IPS-15b (cell line): Measurements from ENCODE around the gene ASTN2.

Experiments used
- H3K27me3 ChIP-seq: one replicate; pipeline ENCODE4 v1.6.1; 2013; ENCODE audit warnings: low read length; ENCODE audit not compliant: control insufficient read depth, insufficient read depth
- H3K36me3 ChIP-seq: one replicate; pipeline ENCODE4 v1.6.1; 2013; ENCODE audit warnings: low read length; ENCODE audit not compliant: control insufficient read depth, insufficient read depth
- H3K4me1 ChIP-seq: one replicate; pipeline ENCODE4 v1.6.1; 2013; ENCODE audit warnings: mild to moderate bottlenecking, low read length; ENCODE audit not compliant: control insufficient read depth, insufficient read depth
- H3K4me3 ChIP-seq: one replicate; pipeline ENCODE4 v1.5.1; 2013; ENCODE audit warnings: low read depth, low read length
- H3K9ac ChIP-seq: one replicate; pipeline ENCODE4 v1.6.1; 2013; ENCODE audit warnings: low read depth, mild to moderate bottlenecking, low read length
- H3K9me3 ChIP-seq: one replicate; pipeline ENCODE4 v1.6.1; 2013; ENCODE audit warnings: mild to moderate bottlenecking, low read length; ENCODE audit not compliant: control insufficient read depth, insufficient read depth

The ASTN2 gene

GRCh38 chr9:116643691-116644090 is 771.2 kb downstream of the ASTN2 start:
- no peaks in the 10 kb centered on the region for H3K9me3 ChIP-seq
- H3K27me3 ChIP-seq, result no peaks in the 10 kb centered on the region
- no peaks in the 10 kb centered on the region for H3K4me1 ChIP-seq
- no peak overlapping the region for H3K9ac ChIP-seq
- no peaks in the 10 kb centered on the region for H3K36me3 ChIP-seq
- no peak overlapping the region for H3K4me3 ChIP-seq

- Histone ChIP-seq H3K9me3 (no peaks in the 10 kb centered on the region), H3K9ac (no peak overlapping the region), H3K4me1 (no peaks in the 10 kb centered on the region), H3K27me3 (no peaks in the 10 kb centered on the region), H3K4me3 (no peak overlapping the region), H3K36me3 (no peaks in the 10 kb centered on the region)
Measured at GRCh38 chr9:116641292-116642059, 773.4 kb downstream of the ASTN2 start.

GRCh38 chr9:116639251-116639741 is 775.6 kb downstream of the ASTN2 start:
- H3K27me3 ChIP-seq, result no peaks in the 10 kb centered on the region
- H3K4me3 ChIP-seq, result no peak overlapping the region
- H3K36me3 ChIP-seq, result no peaks in the 10 kb centered on the region
- no peaks in the 10 kb centered on the region for H3K4me1 ChIP-seq
- no peak overlapping the region for H3K9ac ChIP-seq
- no peaks in the 10 kb centered on the region for H3K9me3 ChIP-seq

- Histone ChIP-seq H3K4me3 (no peak overlapping the region), H3K36me3 (no peaks in the 10 kb centered on the region), H3K4me1 (no peaks in the 10 kb centered on the region), H3K9ac (no peak overlapping the region), H3K27me3 (no peaks in the 10 kb centered on the region), H3K9me3 (no peaks in the 10 kb centered on the region)
Measured at GRCh38 chr9:116635908-116636307, 778.9 kb downstream of the ASTN2 start.

GRCh38 chr9:116632990-116633838 is 781.6 kb downstream of the ASTN2 start:
- H3K36me3 ChIP-seq, result no peaks in the 10 kb centered on the region
- H3K27me3 ChIP-seq, result no peaks in the 10 kb centered on the region
- H3K9me3 ChIP-seq, result no peaks in the 10 kb centered on the region
- no peaks in the 10 kb centered on the region for H3K4me1 ChIP-seq
- H3K4me3 ChIP-seq, result no peak overlapping the region
- no peak overlapping the region for H3K9ac ChIP-seq

- Histone ChIP-seq H3K9me3 (no peaks in the 10 kb centered on the region), H3K27me3 (no peaks in the 10 kb centered on the region), H3K4me3 (no peak overlapping the region), H3K36me3 (no peaks in the 10 kb centered on the region), H3K9ac (no peak overlapping the region), H3K4me1 (no peaks in the 10 kb centered on the region)
Measured at GRCh38 chr9:116629634-116630033, 785.2 kb downstream of the ASTN2 start.

- Histone ChIP-seq H3K4me1 (peaks cover 8% of the 10 kb centered on the region), H3K36me3 (no peaks in the 10 kb centered on the region), H3K9ac (no peak overlapping the region), H3K4me3 (no peak overlapping the region), H3K27me3 (no peaks in the 10 kb centered on the region), H3K9me3 (no peaks in the 10 kb centered on the region)
Measured at GRCh38 chr9:116628716-116629115, 786.1 kb downstream of the ASTN2 start.

GRCh38 chr9:116627433-116627832 is 787.4 kb downstream of the ASTN2 start:
- H3K36me3 ChIP-seq, result no peaks in the 10 kb centered on the region
- H3K9me3 ChIP-seq, result no peaks in the 10 kb centered on the region
- no peak overlapping the region for H3K4me3 ChIP-seq
- H3K4me1 ChIP-seq, result peaks cover 12% of the 10 kb centered on the region
- H3K27me3 ChIP-seq, result no peaks in the 10 kb centered on the region
- H3K9ac ChIP-seq, result no peak overlapping the region

- no peaks in the 10 kb centered on the region for H3K36me3 ChIP-seq
- no peaks in the 10 kb centered on the region for H3K27me3 ChIP-seq
- no peaks in the 10 kb centered on the region for H3K9me3 ChIP-seq
- H3K9ac ChIP-seq, result no peak overlapping the region
- H3K4me3 ChIP-seq, result no peak overlapping the region
- peaks cover 12% of the 10 kb centered on the region for H3K4me1 ChIP-seq
Measured at GRCh38 chr9:116626762-116627161, 788.1 kb downstream of the ASTN2 start.

GRCh38 chr9:116623715-116624114 is 791.1 kb downstream of the ASTN2 start:
- H3K36me3 ChIP-seq, result no peaks in the 10 kb centered on the region
- peaks cover 12% of the 10 kb centered on the region for H3K4me1 ChIP-seq
- no peaks in the 10 kb centered on the region for H3K27me3 ChIP-seq
- H3K9ac ChIP-seq, result no peak overlapping the region
- no peaks in the 10 kb centered on the region for H3K9me3 ChIP-seq
- H3K4me3 ChIP-seq, result no peak overlapping the region

- Histone ChIP-seq H3K4me3 (no peak overlapping the region), H3K27me3 (no peaks in the 10 kb centered on the region), H3K9me3 (no peaks in the 10 kb centered on the region), H3K36me3 (no peaks in the 10 kb centered on the region), H3K4me1 (no peaks in the 10 kb centered on the region), H3K9ac (no peak overlapping the region)
Measured at GRCh38 chr9:116617389-116617788, 797.5 kb downstream of the ASTN2 start.
